Mesenchymal stem cell (in vitro differentiated cells and primary cell): ENCODE measurements around the gene CDH18.

ENCODE experiments used
- DNase-seq: peaks from one replicate; pipeline ENCODE4 v3.0.0-alpha.2; 2013
- H2AFZ ChIP-seq: one replicate; pipeline ENCODE4 v1.6.1; 2013; ENCODE audit warnings: low read depth, mild to moderate bottlenecking, control low read depth, inconsistent platforms, low read length, moderate library complexity
- H2AK5ac ChIP-seq: 2 replicates; pipeline ENCODE4 v1.6.1; 2013; ENCODE audit warnings: low read length, moderate library complexity, mild to moderate bottlenecking, inconsistent platforms; ENCODE audit not compliant: severe bottlenecking
- H2BK120ac ChIP-seq: one replicate; pipeline ENCODE4 v1.6.1; 2013; ENCODE audit warnings: low read depth, mild to moderate bottlenecking, inconsistent platforms, low read length, moderate library complexity
- H2BK12ac ChIP-seq, 2 experiments: one replicate each; pipeline ENCODE4 v1.6.1; 2013; ENCODE audit warnings: inconsistent platforms in 2 of 2, low read length in 2 of 2, mild to moderate bottlenecking in 2 of 2, moderate library complexity in 2 of 2, control low read depth in 1 of 2
- H2BK15ac ChIP-seq: one replicate; pipeline ENCODE4 v1.6.1; 2013; ENCODE audit warnings: mild to moderate bottlenecking, low read depth, inconsistent platforms; ENCODE audit not compliant: poor library complexity, severe bottlenecking
- H2BK5ac ChIP-seq: 2 replicates; pipeline ENCODE4 v1.6.1; 2013; ENCODE audit warnings: low read depth, mild to moderate bottlenecking, low read length, control low read depth, inconsistent platforms; ENCODE audit not compliant: poor library complexity, severe bottlenecking
- H3K14ac ChIP-seq, 2 experiments: one replicate each; pipeline ENCODE4 v1.6.1; 2013; ENCODE audit warnings: inconsistent platforms in 2 of 2, low read length in 2 of 2, control low read depth in 1 of 2, mild to moderate bottlenecking in 1 of 2, moderate library complexity in 1 of 2
- H3K18ac ChIP-seq, 2 experiments: one replicate each; pipeline ENCODE4 v1.6.1; 2013; ENCODE audit warnings: inconsistent platforms in 2 of 2, low read length in 2 of 2, control low read depth in 1 of 2, low read depth in 1 of 2, mild to moderate bottlenecking in 1 of 2
- H3K23ac ChIP-seq, 2 experiments: one replicate each; pipeline ENCODE4 v1.6.1; 2013; ENCODE audit warnings: inconsistent platforms in 2 of 2, low read length in 2 of 2, mild to moderate bottlenecking in 2 of 2, moderate library complexity in 2 of 2, control low read depth in 1 of 2
- H3K27ac ChIP-seq: 2 replicates; pipeline ENCODE4 v1.5.1; 2013; ENCODE audit warnings: mild to moderate bottlenecking, moderate library complexity, low read length, control low read depth, inconsistent platforms; ENCODE audit not compliant: poor library complexity, severe bottlenecking
- H3K27me3 ChIP-seq, 2 experiments: 2 replicates each; pipeline versions ENCODE4 v1.6.1 to v1.7.0; 2013; ENCODE audit warnings: low read length in 2 of 2, mild to moderate bottlenecking in 2 of 2, moderate library complexity in 2 of 2, control low read depth in 1 of 2, inconsistent platforms in 1 of 2; ENCODE audit not compliant: control insufficient read depth in 1 of 2, insufficient read depth in 1 of 2
- H3K36me3 ChIP-seq, 2 experiments: 2 replicates each; pipeline versions ENCODE4 v1.6.1 to v1.7.0; 2013; ENCODE audit warnings: low read length in 2 of 2, control low read depth in 1 of 2, inconsistent platforms in 1 of 2, low read depth in 1 of 2, mild to moderate bottlenecking in 1 of 2; ENCODE audit not compliant: insufficient read depth in 2 of 2, control insufficient read depth in 1 of 2
- H3K4ac ChIP-seq, 2 experiments: one replicate each; pipeline ENCODE4 v1.6.1; 2013; ENCODE audit warnings: inconsistent platforms in 2 of 2, low read length in 2 of 2, mild to moderate bottlenecking in 2 of 2, moderate library complexity in 2 of 2, control low read depth in 1 of 2, low read depth in 1 of 2
- H3K4me1 ChIP-seq: 2 replicates; pipeline ENCODE4 v1.6.1; 2013; ENCODE audit warnings: low read depth, low read length, control low read depth; ENCODE audit not compliant: control insufficient read depth, insufficient read depth
- H3K4me2 ChIP-seq: 2 replicates; pipeline ENCODE4 v1.6.1; 2013; ENCODE audit warnings: low read length, mild to moderate bottlenecking, inconsistent platforms; ENCODE audit not compliant: poor library complexity, severe bottlenecking
- H3K4me3 ChIP-seq, 2 experiments: 2 replicates each; pipeline versions ENCODE4 v1.5.1 to v1.7.0; 2013; ENCODE audit warnings: low read length in 2 of 2, mild to moderate bottlenecking in 2 of 2, control low read depth in 1 of 2, low read depth in 1 of 2; ENCODE audit not compliant: insufficient read depth in 1 of 2
- H3K79me1 ChIP-seq: replicated peaks from 2 replicates; pipeline ENCODE4 v1.6.1; 2013; ENCODE audit warnings: mild to moderate bottlenecking, control low read depth, low read length, inconsistent platforms; ENCODE audit not compliant: poor library complexity, severe bottlenecking
- H3K9ac ChIP-seq: 2 replicates; pipeline ENCODE4 v1.7.0; 2013; ENCODE audit warnings: mild to moderate bottlenecking, low read length, moderate library complexity
- H3K9me3 ChIP-seq: 2 replicates; pipeline ENCODE4 v1.7.0; 2013; ENCODE audit warnings: mild to moderate bottlenecking, low read length; ENCODE audit not compliant: control insufficient read depth
- H4K8ac ChIP-seq: one replicate; pipeline ENCODE4 v1.6.1; 2013; ENCODE audit warnings: inconsistent platforms, mild to moderate bottlenecking, low read length, moderate library complexity
- H4K91ac ChIP-seq: one replicate; pipeline ENCODE4 v1.6.1; 2013; ENCODE audit warnings: mild to moderate bottlenecking, low read length, inconsistent platforms
- WGBS: methylation state at CpG from one replicate; pipeline ENCODE4 v1.1.7; 2013; ENCODE audit warnings: mixed read lengths; 5-methylcytosine and 5-hydroxymethylcytosine counted together

The CDH18 gene

GRCh38 chr5:19940192-19940591 lies 47.8 kb downstream of the CDH18 start:
- no peak overlapping the region for H3K4me3 ChIP-seq
- no peaks in the 10 kb centered on the region for H3K9me3 ChIP-seq
- no peak overlapping the region for H3K27ac ChIP-seq
- no peak overlapping the region for H2AFZ ChIP-seq
- no peak overlapping the region for H4K91ac ChIP-seq
- H3K27me3 ChIP-seq: no peaks in the 10 kb centered on the region
- H3K4me2 ChIP-seq: no peak overlapping the region
- H3K9ac ChIP-seq: no peak overlapping the region
- H2AK5ac ChIP-seq: no peak overlapping the region
- H3K4ac ChIP-seq: no peak overlapping the region
- no peak overlapping the region for H4K8ac ChIP-seq
- no peak for DNase-seq
- H3K18ac ChIP-seq: no peak overlapping the region
- H2BK5ac ChIP-seq: no peak overlapping the region
- no peaks in the 10 kb centered on the region for H3K4me1 ChIP-seq
- no peaks in the 10 kb centered on the region for H3K79me1 ChIP-seq
- no peak overlapping the region for H3K14ac ChIP-seq
- no peak overlapping the region for H2BK15ac ChIP-seq
- H3K23ac ChIP-seq: no peak overlapping the region
- H2BK120ac ChIP-seq: no peak overlapping the region
- 100% methylated on average over 1 of the region's 1 CpG for WGBS
- no peak overlapping the region for H2BK12ac ChIP-seq
- H3K36me3 ChIP-seq: no peaks in the 10 kb centered on the region

GRCh38 chr5:19930451-19930850 lies 57.5 kb downstream of the CDH18 start:
- Histone ChIP-seq H3K9me3 (no peaks in the 10 kb centered on the region), H2AK5ac (no peak overlapping the region), H3K9ac (no peak overlapping the region), H2BK5ac (no peak overlapping the region), H4K91ac (no peak overlapping the region), H3K23ac (no peak overlapping the region), H3K79me1 (no peaks in the 10 kb centered on the region), H3K4me3 (no peak overlapping the region), H3K27ac (no peak overlapping the region), H2BK15ac (no peak overlapping the region), H2BK12ac (no peak overlapping the region), H2BK120ac (no peak overlapping the region), H3K36me3 (no peaks in the 10 kb centered on the region), H4K8ac (no peak overlapping the region), H3K27me3 (no peaks in the 10 kb centered on the region), H3K18ac (no peak overlapping the region), H3K4me2 (no peak overlapping the region), H3K14ac (no peak overlapping the region), H3K4me1 (peaks cover 1% of the 10 kb centered on the region), H3K4ac (no peak overlapping the region), H2AFZ (no peak overlapping the region)
- DNase-seq: no peak
- WGBS: 80% methylated on average over 4 of the region's 5 CpGs

- Histone ChIP-seq H2BK120ac (peak overlapping the region; percentile 92), H2BK15ac (no peak overlapping the region), H3K4ac (peak overlapping the region in 1 of 2 experiments; percentile 40), H4K91ac (peak overlapping the region; percentile 90), H3K79me1 (no peaks in the 10 kb centered on the region), H2AFZ (no peak overlapping the region), H2BK5ac (peak overlapping the region; percentile 82), H3K4me1 (peaks cover 1% of the 10 kb centered on the region), H3K18ac (peak overlapping the region; percentile 61 to 91), H3K4me3 (no peak overlapping the region), H3K36me3 (no peaks in the 10 kb centered on the region), H2BK12ac (peak overlapping the region in 1 of 2 experiments; percentile 99), H3K14ac (peak overlapping the region in 1 of 2 experiments; percentile 74), H4K8ac (peak overlapping the region; percentile 77), H3K23ac (no peak overlapping the region), H3K9me3 (no peaks in the 10 kb centered on the region), H3K9ac (peak overlapping the region; percentile 67), H3K4me2 (no peak overlapping the region), H3K27me3 (no peaks in the 10 kb centered on the region), H3K27ac (peak overlapping the region; percentile 43), H2AK5ac (peak overlapping the region; percentile 88)
- peak; percentile 93 for DNase-seq
- 46% methylated on average over 2 of the region's 3 CpGs for WGBS
These were observed 59.2 kb downstream of the CDH18 start for GRCh38 chr5:19928562-19929421.

GRCh38 chr5:19927919-19928318 lies 60.1 kb downstream of the CDH18 start:
- Histone ChIP-seq H3K4me2 (no peak overlapping the region), H3K27ac (no peak overlapping the region), H4K91ac (no peak overlapping the region), H2BK120ac (no peak overlapping the region), H3K79me1 (no peaks in the 10 kb centered on the region), H3K23ac (no peak overlapping the region), H3K36me3 (no peaks in the 10 kb centered on the region), H3K4me3 (no peak overlapping the region), H3K9ac (peak overlapping the region; percentile 67), H3K9me3 (no peaks in the 10 kb centered on the region), H3K14ac (no peak overlapping the region), H2AK5ac (peak overlapping the region; percentile 70), H2BK5ac (no peak overlapping the region), H3K4me1 (peaks cover 1% of the 10 kb centered on the region), H2BK12ac (no peak overlapping the region), H2BK15ac (no peak overlapping the region), H3K18ac (no peak overlapping the region), H4K8ac (no peak overlapping the region), H3K4ac (no peak overlapping the region), H2AFZ (no peak overlapping the region), H3K27me3 (no peaks in the 10 kb centered on the region)
- DNase-seq: peak; percentile 79
- WGBS: 8% methylated on average over 2 of the region's 3 CpGs
